A673 (cell line): ENCODE data around the gene CPE.

Experiments used
- CTCF ChIP-seq: fragments of 300-800, 200-600 bp; sonication (generic); conservative IDR thresholded peaks from 2 replicates; pipeline ENCODE4 v1.5.1; 2017; ENCODE audit warnings: low read depth, mild to moderate bottlenecking, antibody characterized with exemption, low read length, moderate library complexity, mixed read lengths
- EZH2 ChIP-seq: fragments of 200-600 bp; sonication (generic); IDR thresholded peaks from 2 replicates; pipeline ENCODE4 v1.6.1; 2017; ENCODE audit warnings: borderline replicate concordance, low read depth, mild to moderate bottlenecking, mixed read lengths, antibody characterized with exemption, low read length; ENCODE audit not compliant: poor library complexity, severe bottlenecking

GRCh38 chr4:165347647-165348569 is 30.9 kb upstream of the CPE start:
- TF ChIP-seq CTCF = no peak
- TF ChIP-seq EZH2 = no peak
